ENCODE data around the gene NKD1.

DNA sequence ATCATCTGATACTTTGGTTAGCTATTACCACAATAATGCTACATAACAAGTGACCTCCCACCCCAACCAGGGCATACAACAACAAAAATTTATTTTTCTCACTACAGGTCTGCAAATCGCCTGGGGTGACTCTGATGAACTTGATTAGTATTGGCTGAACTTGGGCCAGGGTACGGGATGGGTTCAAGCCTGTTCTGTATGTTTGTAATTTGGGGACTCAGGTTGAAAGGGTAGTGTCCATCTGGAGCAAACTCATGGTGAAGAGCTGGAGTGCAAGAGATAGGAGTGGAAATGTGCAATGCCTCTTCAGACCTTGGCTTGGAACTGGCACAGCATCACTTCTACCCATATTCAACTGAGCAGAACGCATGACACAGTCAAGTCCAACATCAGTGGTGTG is 16.3 kb upstream of the NKD1 start:
- TF ChIP-seq, protein P1, sequence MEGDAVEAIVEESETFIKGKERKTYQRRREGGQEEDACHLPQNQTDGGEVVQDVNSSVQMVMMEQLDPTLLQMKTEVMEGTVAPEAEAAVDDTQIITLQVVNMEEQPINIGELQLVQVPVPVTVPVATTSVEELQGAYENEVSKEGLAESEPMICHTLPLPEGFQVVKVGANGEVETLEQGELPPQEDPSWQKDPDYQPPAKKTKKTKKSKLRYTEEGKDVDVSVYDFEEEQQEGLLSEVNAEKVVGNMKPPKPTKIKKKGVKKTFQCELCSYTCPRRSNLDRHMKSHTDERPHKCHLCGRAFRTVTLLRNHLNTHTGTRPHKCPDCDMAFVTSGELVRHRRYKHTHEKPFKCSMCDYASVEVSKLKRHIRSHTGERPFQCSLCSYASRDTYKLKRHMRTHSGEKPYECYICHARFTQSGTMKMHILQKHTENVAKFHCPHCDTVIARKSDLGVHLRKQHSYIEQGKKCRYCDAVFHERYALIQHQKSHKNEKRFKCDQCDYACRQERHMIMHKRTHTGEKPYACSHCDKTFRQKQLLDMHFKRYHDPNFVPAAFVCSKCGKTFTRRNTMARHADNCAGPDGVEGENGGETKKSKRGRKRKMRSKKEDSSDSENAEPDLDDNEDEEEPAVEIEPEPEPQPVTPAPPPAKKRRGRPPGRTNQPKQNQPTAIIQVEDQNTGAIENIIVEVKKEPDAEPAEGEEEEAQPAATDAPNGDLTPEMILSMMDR (IDR thresholded peaks at IDR 0.05) = no peak
- TF ChIP-seq POLR2A (IDR thresholded peaks at IDR 0.05) (no peak), POLR2AphosphoS5 (IDR thresholded peaks at IDR 0.05) (no peak)

Measured in breast epithelium (tissue), 3 donors.